Psoas muscle (tissue), 8 donors: ENCODE measurements around the gene DIAPH3. TPM values are rescaled to one million over a fixed set of nuclear protein-coding genes. Genes with fewer than 3 reads are reported as not detected.

Source experiments
- ATAC-seq, 4 donors: fragments of 200-7000 bp; cut with Tn5 transposase; one replicate each; pipeline ENCODE4 v1.9.1; 2020; ENCODE audit warnings: moderate library complexity in 3 of 4, mild to moderate bottlenecking in 2 of 4
- DNase-seq, 2 donors: peaks; one replicate each; pipeline ENCODE4 v3.0.0-alpha.2; 2020
- H3K27ac ChIP-seq: fragments of 200-600 bp; one replicate; pipeline ENCODE4 v1.8.0; 2022
- H3K27me3 ChIP-seq, 3 donors: fragments of 200-600 bp in 1 of 3; one replicate each; pipeline versions ENCODE4 v1.6.1 to v1.8.0; 2013 to 2022; ENCODE audit warnings: low read length in 2 of 3, mild to moderate bottlenecking in 2 of 3, moderate library complexity in 1 of 3; ENCODE audit not compliant: insufficient read depth in 3 of 3
- H3K36me3 ChIP-seq, 2 donors: fragments of 200-600 bp in 1 of 2; one replicate each; pipeline versions ENCODE4 v1.6.1 to v1.8.0; 2013 to 2022; ENCODE audit warnings: low read depth in 1 of 2, mild to moderate bottlenecking in 1 of 2, moderate library complexity in 1 of 2; ENCODE audit not compliant: insufficient read depth in 1 of 2
- H3K4me1 ChIP-seq: fragments of 200-600 bp; one replicate; pipeline ENCODE4 v1.8.0; 2022
- H3K4me3 ChIP-seq: fragments of 200-600 bp; one replicate; pipeline ENCODE4 v1.8.0; 2022; ENCODE audit warnings: mild to moderate bottlenecking
- H3K9me3 ChIP-seq: fragments of 200-600 bp; one replicate; pipeline ENCODE4 v1.8.0; 2022
- WGBS, 3 donors: extraction: QIAGEN DNeasy Blood & Tissue Kit; methylation state at CpG; one replicate each; pipeline versions ENCODE4 v1.1.6 to v1.1.7; 2013; 5-methylcytosine and 5-hydroxymethylcytosine counted together
- intact Hi-C, 2 donors: fragments of 100-400 bp; cut with DNase I; formaldehyde crosslinking; loops; one replicate each; pipeline versions ENCODE4 v1.11.0 to v1.14.2; 2022
- polyA plus RNA-seq, 3 donors: library from polyadenylated mRNA; stranded (reverse); fragments of 200-250 nt; gene quantifications; one replicate each; pipeline ENCODE4 v1.2.3, GENCODE V29; 2013
- total RNA-seq, 4 donors: library from RNA; stranded (reverse); fragmentation: NEBNext Ultra II Directional in 2 of 4; extraction: Animal tissue kit (Norgen Biotek cat#: 25700) in 2 of 4; gene quantifications; one replicate each; pipeline versions ENCODE4 v1.2.1 to v1.2.4, GENCODE V29; 2021 to 2023
- TF ChIP-seq, protein P1 (sequence below): fragments of 200-600 bp; IDR thresholded peaks from one replicate; pipeline ENCODE4 v1.8.0; 2022; ENCODE audit warnings: antibody characterized with exemption
- donor health status: healthy with polysubstance abuse.
- donor health status: DM: no; HTN: no; CAD: no; lungs with moderate emphysema.
- donor health status: Bipolar disorder and iron deficiency.
- donor health status: healthy.
- donor health status: DM: yes; HTN: yes; CAD: no.
- donor health status: DM: no; HTN: no; CAD: no.
- donor health status: DM: no; HTN: no; CAD: no.
- donor health status: DM: yes; HTN: yes; CAD: no.

DIAPH3 gene
- total and polyA plus RNA-seq, 7 donors: 0.03 to 0.10 (median 0.08) TPM; not detected in 4

DNA sequence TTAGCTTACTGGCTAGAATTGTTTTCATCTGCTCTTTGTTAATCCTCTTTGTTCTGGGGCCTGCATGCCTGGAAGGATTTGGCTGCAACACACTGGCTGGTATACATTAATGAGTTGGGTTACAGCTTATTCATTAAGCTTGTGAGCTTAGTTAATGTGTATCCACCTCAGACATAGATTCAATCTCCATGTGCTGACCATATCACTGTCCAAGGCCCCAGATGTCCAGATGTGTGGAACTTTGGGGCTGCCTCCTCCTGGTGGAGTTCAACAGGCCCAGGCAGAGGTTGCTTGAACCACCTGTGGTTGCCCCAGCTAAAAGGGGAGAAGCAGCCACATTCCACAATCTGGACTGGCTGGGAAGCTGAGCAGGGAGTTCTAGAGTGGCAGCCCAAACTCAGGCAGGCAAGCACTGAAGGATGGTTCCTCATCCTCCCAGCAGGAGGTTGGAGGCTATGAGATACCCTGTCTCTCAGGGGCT is 5.4 kb downstream of the DIAPH3 start:
- Histone ChIP-seq H3K27ac (no peak overlapping the region), H3K9me3 (no peaks in the 10 kb centered on the region), H3K27me3 (peaks cover 0 to 5% (median 0%) of the 10 kb centered on the region in 3 donors), H3K36me3 (no peaks in the 10 kb centered on the region), H3K4me1 (no peaks in the 10 kb centered on the region), H3K4me3 (no peak overlapping the region)
- DNase-seq (no peak), ATAC-seq (no peak)
- intact Hi-C loops: no loop called here
- TF ChIP-seq, protein P1, sequence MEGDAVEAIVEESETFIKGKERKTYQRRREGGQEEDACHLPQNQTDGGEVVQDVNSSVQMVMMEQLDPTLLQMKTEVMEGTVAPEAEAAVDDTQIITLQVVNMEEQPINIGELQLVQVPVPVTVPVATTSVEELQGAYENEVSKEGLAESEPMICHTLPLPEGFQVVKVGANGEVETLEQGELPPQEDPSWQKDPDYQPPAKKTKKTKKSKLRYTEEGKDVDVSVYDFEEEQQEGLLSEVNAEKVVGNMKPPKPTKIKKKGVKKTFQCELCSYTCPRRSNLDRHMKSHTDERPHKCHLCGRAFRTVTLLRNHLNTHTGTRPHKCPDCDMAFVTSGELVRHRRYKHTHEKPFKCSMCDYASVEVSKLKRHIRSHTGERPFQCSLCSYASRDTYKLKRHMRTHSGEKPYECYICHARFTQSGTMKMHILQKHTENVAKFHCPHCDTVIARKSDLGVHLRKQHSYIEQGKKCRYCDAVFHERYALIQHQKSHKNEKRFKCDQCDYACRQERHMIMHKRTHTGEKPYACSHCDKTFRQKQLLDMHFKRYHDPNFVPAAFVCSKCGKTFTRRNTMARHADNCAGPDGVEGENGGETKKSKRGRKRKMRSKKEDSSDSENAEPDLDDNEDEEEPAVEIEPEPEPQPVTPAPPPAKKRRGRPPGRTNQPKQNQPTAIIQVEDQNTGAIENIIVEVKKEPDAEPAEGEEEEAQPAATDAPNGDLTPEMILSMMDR: no peak

DNA sequence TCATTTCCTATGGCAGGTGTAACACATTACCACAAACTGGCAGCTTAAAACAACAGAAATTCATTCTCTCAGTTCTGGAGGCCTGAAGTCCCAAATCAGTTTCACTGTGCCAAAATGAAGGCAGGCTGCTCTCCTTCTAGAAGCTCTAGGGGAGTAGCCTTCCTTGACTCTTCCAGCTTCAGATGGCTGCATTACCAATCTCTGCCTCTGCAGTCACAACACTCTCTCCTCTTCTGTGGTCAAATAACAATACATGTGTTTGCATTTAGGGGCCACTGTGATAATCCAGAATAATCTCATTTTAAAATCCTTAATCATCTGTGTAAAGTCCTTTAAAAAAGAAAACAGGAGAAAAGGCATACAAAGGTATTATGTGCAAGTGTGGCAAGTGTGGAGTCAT is 7.8 kb downstream of the DIAPH3 start:
- H3K9me3 ChIP-seq: no peaks in the 10 kb centered on the region
- TF ChIP-seq, protein P1: no peak
- intact Hi-C loops: no loop called here
- no peaks in the 10 kb centered on the region for H3K4me1 ChIP-seq
- H3K4me3 ChIP-seq: no peak overlapping the region
- no peaks in the 10 kb centered on the region for H3K36me3 ChIP-seq
- DNase-seq (no peak), ATAC-seq (no peak)
- no peak overlapping the region for H3K27ac ChIP-seq
- peaks cover 0 to 2% (median 0%) of the 10 kb centered on the region in 3 donors for H3K27me3 ChIP-seq

DNA sequence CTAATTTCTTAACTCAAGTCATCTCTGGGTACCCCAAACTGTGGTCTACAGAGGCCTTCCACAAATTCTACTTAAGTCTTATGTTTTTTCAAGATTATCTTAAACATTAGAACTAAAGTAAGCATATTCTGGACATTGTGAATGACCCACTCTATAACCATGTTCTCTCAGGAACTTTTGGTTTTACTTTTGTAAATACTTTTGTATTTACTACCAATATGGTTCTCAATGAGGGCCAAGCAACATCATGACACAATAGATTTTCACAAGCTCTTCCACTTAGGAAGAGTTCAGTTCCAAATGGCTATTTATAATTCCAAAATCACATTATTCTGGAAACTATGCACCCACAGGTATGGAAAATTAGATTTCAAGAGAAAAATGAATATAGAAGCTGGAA is 10.8 kb downstream of the DIAPH3 start:
- no peak for DNase-seq

DNA sequence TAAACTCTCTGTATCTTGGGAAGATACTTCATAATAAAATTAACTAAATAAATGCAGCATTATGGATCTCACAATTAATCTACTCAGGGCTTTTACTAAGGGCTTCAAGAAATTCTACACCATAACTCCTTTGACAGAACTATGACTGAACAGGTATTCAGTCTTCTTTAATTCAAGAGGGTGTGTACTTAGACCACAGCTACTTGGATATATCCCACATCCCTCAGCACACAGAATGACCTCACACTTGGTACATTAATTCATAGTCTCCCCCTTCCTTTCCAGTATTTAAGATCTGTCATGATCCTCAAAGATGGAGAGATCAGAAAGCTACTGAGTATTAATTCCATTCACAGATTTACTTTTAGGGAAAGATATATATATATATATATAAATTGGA is 11.6 kb downstream of the DIAPH3 start:
- intact Hi-C loops: no loop called here
- Histone ChIP-seq H3K36me3 (no peaks in the 10 kb centered on the region), H3K4me1 (no peaks in the 10 kb centered on the region), H3K9me3 (no peaks in the 10 kb centered on the region), H3K27ac (no peak overlapping the region), H3K4me3 (no peak overlapping the region), H3K27me3 (no peaks in the 10 kb centered on the region)
- no peak for DNase-seq
- TF ChIP-seq, protein P1: no peak
- ATAC-seq: no peak

More for the DNA sequence above, 10.8 kb downstream of the DIAPH3 start:
- H3K36me3 ChIP-seq: no peaks in the 10 kb centered on the region
- intact Hi-C loops: no loop called here
- TF ChIP-seq, protein P1: no peak
- H3K27me3 ChIP-seq: no peaks in the 10 kb centered on the region
- ATAC-seq: no peak
- H3K27ac ChIP-seq: no peak overlapping the region
- no peaks in the 10 kb centered on the region for H3K4me1 ChIP-seq
- H3K4me3 ChIP-seq: no peak overlapping the region
- no peaks in the 10 kb centered on the region for H3K9me3 ChIP-seq

DNA sequence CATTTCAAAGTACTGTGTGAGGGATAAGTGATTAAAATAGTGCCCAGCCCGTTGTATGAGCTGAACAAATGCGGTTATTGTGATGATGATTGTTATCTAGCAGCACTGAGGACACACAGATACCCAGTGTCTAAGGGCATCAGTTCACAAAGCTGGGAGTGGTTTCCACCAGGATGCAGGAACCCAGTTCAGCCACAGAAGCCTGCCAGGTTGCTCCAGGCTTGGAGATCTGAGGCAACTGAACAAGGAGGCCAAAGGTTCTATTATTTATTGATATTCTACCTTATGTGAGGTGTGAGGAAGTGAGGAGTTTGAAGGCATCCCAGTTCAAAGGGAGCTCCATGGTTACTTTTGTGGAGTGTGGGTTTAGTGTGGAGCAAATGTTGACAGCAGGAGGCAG is 13.2 kb downstream of the DIAPH3 start:
- no peaks in the 10 kb centered on the region for H3K27me3 ChIP-seq
- no peaks in the 10 kb centered on the region for H3K9me3 ChIP-seq
- WGBS, 3 donors: 83 to 96% (median 86%) methylated on average over 2 of the region's 2 CpGs
- TF ChIP-seq, protein P1: no peak
- H3K27ac ChIP-seq: no peak overlapping the region
- H3K4me3 ChIP-seq: no peak overlapping the region
- DNase-seq (no peak), ATAC-seq (no peak)
- no peaks in the 10 kb centered on the region for H3K4me1 ChIP-seq
- no peaks in the 10 kb centered on the region for H3K36me3 ChIP-seq
- intact Hi-C loops: no loop called here
